Stimulated activated CD8-positive, alpha-beta memory T cell treated with anti-CD3 and anti-CD28 coated beads, Interleukin-7, amount 100 ng/mL, for 1 hour (primary cell): ENCODE measurements around the gene IGFBP2.
A peak's percentile ranks its signal among the peaks of the same experiment; 100 is the strongest.

Experiments used
- DNase-seq, 2 donors: peaks; one replicate each; pipeline ENCODE4 v3.0.0-alpha.2; 2020; ENCODE audit warnings: low read depth in 2 of 2

IGFBP2 gene

GRCh38 chr2:216661639-216662375 is 28.6 kb downstream of the IGFBP2 start:
- no peak for DNase-seq

GRCh38 chr2:216663106-216663505 is 29.9 kb downstream of the IGFBP2 start:
- DNase-seq, result no peak

GRCh38 chr2:216663846-216664245 is 30.6 kb downstream of the IGFBP2 start:
- DNase-seq, result no peak

- no peak for DNase-seq
Measured at GRCh38 chr2:216664593-216665034, 31.4 kb downstream of the IGFBP2 start.

GRCh38 chr2:216665242-216665641 is 32.0 kb downstream of the IGFBP2 start:
- no peak for DNase-seq

- DNase-seq, result no peak
Measured at GRCh38 chr2:216665717-216666116, 32.5 kb downstream of the IGFBP2 start.

- DNase-seq, result peak; percentile 35 to 44
Measured at GRCh38 chr2:216666461-216667233, 33.4 kb downstream of the IGFBP2 start.

GRCh38 chr2:216670266-216671080 is 37.3 kb downstream of the IGFBP2 start:
- no peak for DNase-seq

GRCh38 chr2:216671081-216671411 is 37.8 kb downstream of the IGFBP2 start:
- DNase-seq, result no peak

- DNase-seq, result no peak
Measured at GRCh38 chr2:216671791-216672343, 38.6 kb downstream of the IGFBP2 start.

- no peak for DNase-seq
Measured at GRCh38 chr2:216672466-216672865, 39.2 kb downstream of the IGFBP2 start.

- no peak for DNase-seq
Measured at GRCh38 chr2:216673021-216673420, 39.8 kb downstream of the IGFBP2 start.

- DNase-seq, result no peak
Measured at GRCh38 chr2:216673609-216674008, 40.4 kb downstream of the IGFBP2 start.

GRCh38 chr2:216674376-216674775 is 41.2 kb downstream of the IGFBP2 start:
- no peak for DNase-seq

GRCh38 chr2:216676630-216677029 is 43.4 kb downstream of the IGFBP2 start:
- no peak for DNase-seq

- DNase-seq, result no peak
Measured at GRCh38 chr2:216677439-216678097, 44.3 kb downstream of the IGFBP2 start.

GRCh38 chr2:216678098-216678465 is 44.9 kb downstream of the IGFBP2 start:
- DNase-seq, result no peak

- no peak for DNase-seq
Measured at GRCh38 chr2:216678813-216679657, 45.8 kb downstream of the IGFBP2 start.

- DNase-seq, result no peak
Measured at GRCh38 chr2:216679658-216680024, 46.4 kb downstream of the IGFBP2 start.

GRCh38 chr2:216680951-216681629 is 47.9 kb downstream of the IGFBP2 start:
- DNase-seq, result no peak
